Muscle of arm (tissue), 12 donors: Measurements from ENCODE around the gene KIAA1671. TPM values are rescaled to one million over a fixed set of nuclear protein-coding genes. Genes with fewer than 3 reads are reported as not detected.
A peak's percentile ranks its signal among the peaks of the same experiment; 100 is the strongest.

ENCODE experiments used
- DNase-seq: peaks from one replicate; pipeline ENCODE4 v3.0.0-alpha.2; 2013
- polyA plus RNA-seq, 12 donors: library from polyadenylated mRNA; unstranded; fragments of 120-200 nt; gene quantifications; one replicate each; pipeline ENCODE4 v1.2.1, GENCODE V29; 2013; ENCODE audit not compliant: insufficient read length in 12 of 12

Gene KIAA1671
- polyA plus RNA-seq, 12 donors: 22.8 to 48.6 (median 33.3) TPM; not detected in 1

DNA sequence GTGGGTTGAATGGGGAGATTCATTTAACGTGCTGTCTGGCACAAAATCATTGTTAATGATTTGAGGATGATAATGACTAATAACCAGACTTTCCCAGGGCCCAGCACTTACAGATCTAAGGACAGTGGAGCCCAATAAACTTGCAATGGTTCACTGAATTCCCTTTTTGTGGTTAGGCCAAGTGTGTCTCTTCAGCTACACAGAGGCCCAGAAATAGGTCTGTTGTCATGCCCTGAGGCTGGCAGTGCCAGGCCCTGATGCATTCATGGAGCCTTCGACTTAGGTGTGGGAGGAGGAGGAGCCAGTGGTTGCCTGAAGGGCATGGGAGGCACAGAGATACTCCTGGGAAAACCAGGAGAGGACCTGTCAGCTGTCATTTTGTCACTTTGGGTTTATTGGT, 56.1 kb downstream of the KIAA1671 start:
- no peak for DNase-seq

DNA sequence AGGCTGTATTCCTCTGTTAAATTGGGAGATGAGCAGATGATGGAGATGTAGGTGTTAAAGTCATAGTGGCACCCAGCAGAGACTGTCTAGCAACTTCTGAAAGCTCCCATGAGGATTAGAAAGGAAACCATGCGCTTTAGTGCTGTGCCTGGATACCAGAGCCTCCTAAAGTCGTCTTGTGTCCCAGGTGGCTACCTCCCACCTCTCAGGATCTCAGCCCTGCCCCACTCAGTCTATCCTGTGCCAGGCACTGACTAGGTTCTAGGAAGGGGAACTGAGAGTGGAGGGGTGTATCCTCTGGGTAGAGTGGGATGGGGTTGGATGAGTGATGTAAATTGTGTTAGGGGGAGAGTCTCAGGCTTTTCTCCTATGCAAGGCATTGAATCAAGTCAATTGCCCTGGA, 60.2 kb downstream of the KIAA1671 start:
- no peak for DNase-seq

DNA sequence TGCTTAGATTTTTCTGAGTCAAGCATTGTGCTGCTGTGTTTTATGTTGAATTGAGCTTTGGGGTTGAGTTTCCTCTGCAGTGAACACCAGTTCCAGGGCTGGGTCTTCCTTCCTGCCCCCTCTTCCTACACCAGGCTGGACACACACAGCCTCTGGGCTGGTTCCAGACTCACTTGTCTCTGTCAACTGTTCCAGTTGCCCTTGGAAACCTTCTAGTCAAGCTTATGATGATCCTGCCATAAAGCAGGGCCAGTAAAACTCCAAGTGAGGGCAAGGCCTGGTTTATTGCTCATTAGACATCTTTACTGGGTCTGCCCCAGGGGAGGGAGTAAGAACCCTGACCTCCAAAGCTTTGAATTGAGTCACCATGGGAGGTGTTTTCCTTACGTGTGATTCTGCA, 61.1 kb downstream of the KIAA1671 start:
- DNase-seq: no peak

DNA sequence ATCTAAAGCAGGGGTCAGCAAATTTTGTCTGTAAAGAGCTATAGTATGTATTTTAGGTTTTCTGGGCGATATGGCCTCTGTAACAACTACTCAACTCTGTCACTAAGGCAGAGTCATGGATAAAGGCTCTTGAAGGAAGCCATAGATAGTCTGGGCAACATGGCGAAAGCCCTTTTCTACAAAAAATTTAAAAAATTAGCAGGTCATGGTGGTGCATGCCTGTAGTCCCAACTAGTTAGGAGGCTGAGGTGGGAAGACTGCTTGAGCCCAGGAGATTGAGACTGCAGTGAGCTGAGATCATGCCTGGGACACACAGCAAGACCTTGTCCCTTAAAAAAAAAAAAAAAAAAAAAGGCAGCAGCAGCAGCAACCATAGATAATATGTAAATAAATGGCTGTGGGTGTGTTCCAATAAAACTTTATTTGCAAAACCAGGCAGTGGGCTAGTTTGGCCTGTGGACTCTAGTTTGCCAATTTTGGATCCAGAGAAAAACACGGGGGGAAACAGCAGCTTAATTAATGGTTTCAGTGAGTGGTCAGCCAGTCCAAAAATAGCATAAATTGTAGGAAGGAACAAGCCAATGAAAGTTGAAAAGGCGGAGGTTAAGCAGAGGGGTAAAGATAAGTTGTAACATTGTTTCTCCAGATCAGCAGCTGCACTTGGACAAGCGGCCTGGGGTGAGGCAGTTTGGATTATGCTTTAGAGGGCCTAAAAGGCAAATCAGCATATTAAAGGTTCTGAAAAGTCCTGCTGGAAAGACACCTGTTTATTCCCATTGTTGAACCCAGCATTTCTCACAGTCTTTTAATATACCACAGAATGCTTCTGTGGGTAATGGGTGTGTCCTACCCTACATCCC, 62.6 kb downstream of the KIAA1671 start:
- DNase-seq: no peak

GRCh38 chr22:25016311-25016710, 63.8 kb downstream of the KIAA1671 start:
- DNase-seq: no peak

DNA sequence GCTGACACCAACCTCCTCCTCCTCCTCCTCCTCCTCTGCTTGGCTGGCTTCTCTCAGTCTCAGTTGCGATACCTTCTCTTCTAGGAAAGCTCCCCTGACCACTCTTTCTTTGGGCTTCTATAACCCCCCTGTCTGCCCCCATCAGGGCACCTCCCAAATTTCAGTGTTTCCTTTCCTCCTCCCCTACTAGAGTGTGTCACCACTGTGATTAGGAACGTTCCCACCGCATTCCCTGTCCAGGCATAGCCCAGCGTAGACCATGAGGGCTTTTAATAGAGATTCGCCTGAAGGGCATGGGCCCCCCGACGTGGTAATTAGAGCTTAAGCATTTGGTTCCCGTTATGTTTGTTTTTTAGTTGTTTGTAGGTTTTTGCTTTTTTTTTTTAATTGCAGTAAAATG, 65.5 kb downstream of the KIAA1671 start:
- no peak for DNase-seq

DNA sequence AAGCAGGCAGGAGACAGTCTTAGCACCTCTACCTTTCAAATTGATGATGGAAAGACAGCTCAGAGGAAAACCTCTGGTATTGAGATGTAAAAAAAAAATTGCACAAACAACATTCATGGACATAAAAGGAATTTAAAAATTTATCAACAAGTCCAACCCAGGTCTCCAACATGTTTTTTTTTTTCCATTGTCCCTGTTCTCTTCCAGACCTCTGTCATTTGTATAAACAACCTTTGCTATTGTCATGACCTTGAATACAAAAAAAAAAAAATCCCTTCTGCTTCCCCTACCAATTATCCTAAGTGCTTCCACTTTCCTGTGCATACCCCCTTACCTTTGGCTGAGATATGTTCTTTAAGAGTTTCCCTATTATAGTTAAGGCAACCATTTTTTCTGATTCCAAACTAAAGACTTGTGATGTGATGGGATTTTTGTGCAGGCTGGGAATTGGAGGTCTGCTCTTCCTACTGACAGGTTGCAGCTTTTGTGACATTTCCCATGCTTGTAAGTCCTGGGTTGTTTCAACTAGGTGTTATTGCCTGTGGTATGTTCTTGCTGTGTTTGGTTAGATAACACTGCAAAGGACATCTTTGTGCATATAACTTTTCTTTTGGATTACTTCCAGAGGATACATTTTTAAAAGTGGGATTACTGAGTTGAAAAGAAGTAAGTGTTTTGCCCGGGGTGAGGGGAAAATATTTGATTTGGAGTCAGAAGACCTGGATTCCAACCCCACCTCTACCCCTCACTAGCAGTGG, 67.1 kb downstream of the KIAA1671 start:
- no peak for DNase-seq

- no peak for DNase-seq
Observed at GRCh38 chr22:25021409-25021808, 68.9 kb downstream of the KIAA1671 start.

- DNase-seq: no peak
Observed at GRCh38 chr22:25021976-25022711, 69.6 kb downstream of the KIAA1671 start.

GRCh38 chr22:25023879-25024278, 71.4 kb downstream of the KIAA1671 start:
- DNase-seq: no peak

DNA sequence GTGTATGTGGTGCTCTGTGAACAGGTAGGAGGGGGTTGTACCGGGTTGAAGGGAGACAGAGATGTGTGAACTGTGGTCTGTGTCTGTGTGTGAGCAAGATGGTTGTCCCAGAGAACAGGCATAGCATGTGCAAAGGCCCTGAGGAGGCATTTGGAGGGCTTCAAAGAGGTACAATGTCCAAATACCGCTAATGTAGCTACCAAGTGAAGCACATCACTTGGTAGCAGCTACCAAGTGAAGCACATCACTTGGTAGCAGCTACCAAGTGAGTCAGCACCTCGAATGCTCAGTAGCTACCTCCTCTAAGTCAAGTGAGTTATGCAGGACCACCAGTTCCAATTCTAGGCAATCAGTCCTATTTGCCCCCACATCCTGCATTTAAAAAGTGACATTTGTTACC, 72.4 kb downstream of the KIAA1671 start:
- DNase-seq: no peak

DNA sequence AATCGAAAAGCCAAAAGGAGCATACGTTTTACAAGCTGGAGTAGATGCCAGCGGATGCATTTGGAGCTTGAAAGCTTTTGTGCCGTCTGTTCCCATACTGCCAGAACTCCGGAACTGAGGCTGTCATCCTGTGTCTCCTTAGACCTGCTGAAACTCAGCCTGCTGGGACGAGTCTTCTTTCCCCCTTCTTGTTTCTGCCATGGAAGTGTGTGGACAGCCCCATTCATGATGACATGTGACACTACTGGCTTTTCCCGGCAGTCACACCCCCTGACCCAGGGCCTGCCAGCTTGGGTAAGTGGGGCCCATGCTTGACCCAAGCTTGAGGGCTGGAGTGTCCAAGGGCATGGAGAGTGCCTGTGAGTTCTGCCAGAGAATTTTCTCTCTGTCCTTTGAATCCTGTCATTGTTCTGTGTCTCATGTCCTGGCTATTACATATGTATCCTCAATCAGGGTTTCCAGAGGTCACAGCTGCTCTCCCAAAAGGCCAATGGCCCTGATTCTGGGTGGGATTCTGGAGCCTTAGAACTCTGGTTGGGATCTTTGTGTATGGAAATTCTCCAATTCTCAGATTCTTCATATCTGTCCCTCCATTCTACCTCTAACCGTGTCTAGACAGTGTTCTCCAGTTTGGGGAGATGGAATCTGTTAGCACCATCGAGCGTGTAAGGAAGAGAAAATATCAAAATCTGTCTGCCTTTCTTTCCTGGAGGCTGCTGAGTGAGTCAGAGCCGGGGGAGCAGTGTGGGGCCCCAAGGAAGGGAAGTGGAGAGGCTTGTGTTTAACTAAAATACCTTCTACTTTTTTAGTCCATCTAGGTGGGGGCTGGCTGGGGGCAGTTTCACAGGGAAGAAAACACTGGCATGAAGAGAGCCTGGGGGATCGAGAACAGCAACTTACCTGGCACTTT, 73.2 kb downstream of the KIAA1671 start:
- DNase-seq: peak; percentile 30

DNA sequence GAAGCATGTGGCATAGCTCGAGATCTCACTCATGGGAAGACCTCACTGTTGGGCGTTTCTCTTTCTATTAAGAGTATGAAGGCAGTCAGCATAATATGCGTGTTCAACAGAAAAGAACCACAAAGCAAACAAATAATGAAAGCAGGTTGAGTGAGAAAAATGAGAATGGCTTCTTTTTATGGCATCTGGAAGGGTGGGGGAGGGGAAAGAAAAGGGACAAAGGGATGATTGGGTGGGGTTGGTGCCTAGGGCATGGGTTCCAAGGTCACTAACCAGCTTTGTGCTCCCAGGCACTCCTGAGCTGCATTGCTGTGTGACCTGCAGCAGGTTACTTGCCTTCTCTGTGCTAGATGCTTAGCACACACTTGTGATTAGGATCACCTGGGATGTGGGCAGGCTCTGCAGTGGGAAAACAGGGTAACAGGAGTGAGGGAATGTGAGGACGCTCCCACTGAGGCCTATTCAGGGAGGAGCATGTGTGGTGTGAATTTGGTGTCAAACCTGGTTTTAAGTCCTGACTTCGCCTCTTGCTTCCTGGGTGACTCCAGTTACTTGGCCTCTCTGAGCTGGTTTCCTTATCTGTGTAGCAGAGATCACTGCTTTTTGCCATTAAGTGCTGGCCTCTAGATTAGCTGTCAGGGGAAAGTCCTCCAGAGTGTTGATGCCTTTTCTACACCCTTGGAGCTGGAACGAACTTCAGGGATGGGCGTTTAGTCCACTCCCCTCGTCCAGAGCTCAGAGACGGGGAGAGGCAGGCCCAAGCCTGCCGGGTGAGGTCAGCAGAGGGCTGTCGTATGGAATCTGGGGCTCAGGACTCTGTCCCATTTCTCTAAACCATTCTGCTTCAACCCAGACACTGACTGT, 74.8 kb downstream of the KIAA1671 start:
- no peak for DNase-seq

GRCh38 chr22:25027959-25028840, 75.7 kb downstream of the KIAA1671 start:
- no peak for DNase-seq

DNA sequence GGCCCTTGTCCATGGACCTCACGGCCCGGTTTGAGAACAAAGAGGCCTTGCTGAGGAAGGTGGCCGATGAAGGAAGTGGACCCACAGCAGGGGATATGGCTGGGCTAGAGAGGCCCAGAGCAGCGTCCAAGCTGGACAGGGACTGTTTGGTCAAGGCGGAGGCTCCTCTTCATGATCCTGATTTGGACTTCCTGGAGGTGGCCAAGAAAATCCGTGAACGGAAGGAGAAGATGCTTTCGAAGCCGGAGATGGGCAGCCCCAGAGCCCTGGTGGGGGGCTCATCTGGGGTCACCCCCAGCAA, 76.3 kb downstream of the KIAA1671 start:
- no peak for DNase-seq

DNA sequence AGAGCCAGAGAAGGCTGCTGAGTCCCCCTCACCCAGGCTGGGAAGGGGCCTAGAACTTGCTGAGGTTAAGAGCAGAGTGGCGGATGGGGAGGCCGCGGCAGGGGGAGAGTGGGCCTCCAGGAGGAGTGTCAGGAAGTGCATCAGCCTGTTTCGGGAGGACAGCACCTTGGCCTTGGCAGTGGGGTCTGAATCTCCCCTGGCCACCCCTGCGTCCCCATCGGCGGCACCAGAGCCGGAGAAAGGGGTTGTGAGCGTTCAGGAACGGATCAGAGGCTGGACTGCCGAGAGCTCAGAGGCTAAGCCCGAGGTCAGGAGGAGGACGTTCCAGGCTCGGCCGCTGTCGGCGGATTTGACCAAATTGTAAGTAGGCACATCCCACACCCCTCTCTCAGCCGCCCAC, 76.7 kb downstream of the KIAA1671 start:
- DNase-seq: no peak

- no peak for DNase-seq
Observed at GRCh38 chr22:25030636-25031035, 78.1 kb downstream of the KIAA1671 start.

DNA sequence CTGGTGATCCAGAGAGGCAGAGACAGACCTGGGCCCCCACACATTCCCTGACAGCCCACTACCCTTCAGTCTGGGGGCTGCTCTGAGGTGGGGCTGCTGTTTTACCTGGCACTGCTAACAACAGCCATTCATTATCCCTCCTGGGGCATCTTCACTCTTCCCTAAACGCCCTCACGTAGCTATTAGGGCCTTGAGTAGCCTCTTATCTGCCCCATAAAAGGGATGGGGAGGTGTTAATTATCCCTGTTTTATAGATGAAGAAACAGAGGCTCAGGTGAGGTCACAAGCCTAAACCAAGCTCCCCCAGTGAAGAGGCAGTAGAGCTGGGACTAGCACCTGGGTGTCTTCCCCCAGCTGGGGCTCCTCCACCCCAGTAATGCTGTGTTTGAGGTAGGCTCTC, 79.5 kb downstream of the KIAA1671 start:
- DNase-seq: no peak

DNA sequence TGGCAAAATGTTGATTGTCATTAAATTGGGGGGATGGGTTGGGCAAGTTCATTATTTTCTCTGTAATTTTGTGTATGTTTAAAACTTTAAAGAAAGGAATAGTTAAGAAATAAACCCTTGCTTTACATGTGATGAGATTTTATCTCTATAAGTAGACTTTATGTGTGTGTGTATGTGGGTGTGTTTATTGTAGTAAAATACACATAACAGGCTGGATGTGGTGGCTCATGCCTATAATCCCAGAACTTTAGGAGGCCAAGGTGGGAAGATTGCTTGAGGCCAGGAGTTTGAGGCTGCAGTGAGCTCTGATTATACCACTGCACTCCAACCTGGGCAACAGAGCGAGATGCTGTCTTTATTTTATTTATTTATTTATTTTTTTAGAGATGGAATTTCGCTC, 83.2 kb downstream of the KIAA1671 start:
- DNase-seq: no peak

DNA sequence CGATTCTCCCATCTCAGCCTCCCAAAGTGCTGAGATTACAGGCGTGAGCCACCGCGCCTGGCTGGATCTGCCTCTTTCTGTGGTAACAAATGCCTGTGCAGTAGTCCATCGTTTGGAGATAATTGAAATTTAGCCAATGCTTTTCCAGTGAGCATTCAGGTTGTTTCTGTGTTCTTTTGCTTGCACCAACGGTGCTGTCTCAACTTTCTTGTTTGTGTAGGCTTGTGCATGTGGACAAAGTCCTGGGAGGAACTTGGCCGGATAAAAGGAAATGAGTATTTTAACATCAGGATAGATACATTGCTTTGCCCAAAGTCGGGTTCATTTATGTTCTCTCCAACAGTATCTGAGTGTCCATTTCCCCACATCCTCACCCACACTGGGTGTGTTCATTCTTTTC, 85.7 kb downstream of the KIAA1671 start:
- DNase-seq: no peak
